WTC11 (cell line): Measurements from ENCODE around the gene KCNA2. TPM values are rescaled to one million over a fixed set of nuclear protein-coding genes. Genes with fewer than 3 reads are reported as not detected.

Experiments used
- ATAC-seq: fragments of 200-7000 bp; cut with Tn5 transposase; 2 replicates; pipeline ENCODE4 v1.10.0; 2021; ENCODE audit warnings: mild to moderate bottlenecking, moderate library complexity
- CTCF ChIA-PET: fragments of 300-600 bp; sonication (Branson Sonifier 250); formaldehyde crosslinking; loops from one replicate; lab custom pipeline; 2021; ENCODE audit warnings: antibody characterized with exemption; lab: Charles Lee
- POLR2A ChIA-PET: fragments of 350-600 bp; sonication (Branson Sonifier 250); formaldehyde crosslinking; loops from one replicate; lab custom pipeline; 2021; ENCODE audit warnings: antibody characterized with exemption; lab: Charles Lee
- DNase-seq: peaks from one replicate; pipeline ENCODE4 v3.0.0; 2021; ENCODE audit warnings: low spot score
- H3K27ac Mint-ChIP-seq: 2 replicates; pipeline ENCODE4 v1.8.0; 2021; ENCODE audit warnings: mixed read lengths
- H3K27me3 Mint-ChIP-seq: 2 replicates; pipeline ENCODE4 v1.8.0; 2021; ENCODE audit warnings: low read depth, mild to moderate bottlenecking, moderate library complexity, mixed read lengths
- H3K36me3 Mint-ChIP-seq: 2 replicates; pipeline ENCODE4 v1.8.0; 2021; ENCODE audit warnings: mixed read lengths
- H3K4me1 Mint-ChIP-seq: 2 replicates; pipeline ENCODE4 v1.8.0; 2022; ENCODE audit warnings: mixed read lengths
- H3K4me3 Mint-ChIP-seq: 2 replicates; pipeline ENCODE4 v1.8.0; 2021; ENCODE audit warnings: mild to moderate bottlenecking, moderate library complexity, mixed read lengths
- H3K9me3 Mint-ChIP-seq: 2 replicates; pipeline ENCODE4 v1.8.0; 2021; ENCODE audit warnings: mixed read lengths
- ATF6 ChIP-seq: sonication (generic); formaldehyde crosslinking; IDR thresholded peaks from 2 replicates; pipeline ENCODE4 v1.8.1; 2023; ENCODE audit warnings: mild to moderate bottlenecking, missing genetic modification reagents
- CBFB ChIP-seq: sonication (generic); formaldehyde crosslinking; IDR thresholded peaks from 2 replicates; pipeline ENCODE4 v1.8.1; 2022; ENCODE audit warnings: mild to moderate bottlenecking, low read depth, missing genetic modification reagents
- ELF4 ChIP-seq: sonication (generic); formaldehyde crosslinking; IDR thresholded peaks from 2 replicates; pipeline ENCODE4 v1.8.1; 2022; ENCODE audit warnings: low read depth, mild to moderate bottlenecking, moderate library complexity, missing genetic modification reagents
- ESRRA ChIP-seq: sonication (generic); formaldehyde crosslinking; IDR thresholded peaks from 2 replicates; pipeline ENCODE4 v1.8.1; 2022; ENCODE audit warnings: mild to moderate bottlenecking, missing genetic modification reagents, borderline replicate concordance
- ETV6 ChIP-seq: sonication (generic); formaldehyde crosslinking; IDR thresholded peaks from 2 replicates; pipeline ENCODE4 v1.8.1; 2022; ENCODE audit warnings: mild to moderate bottlenecking, missing genetic modification reagents
- GABPB1 ChIP-seq: sonication (generic); formaldehyde crosslinking; IDR thresholded peaks from 2 replicates; pipeline ENCODE4 v1.8.1; 2023; ENCODE audit warnings: mild to moderate bottlenecking, missing genetic modification reagents
- GTF2I ChIP-seq: fragments of 250-450 bp; sonication (Bioruptor Pico); conservative IDR thresholded peaks from 2 replicates; pipeline ENCODE4 v1.4.0; 2021; ENCODE audit warnings: mild to moderate bottlenecking
- JAZF1 ChIP-seq: fragments of 250-450 bp; sonication (Bioruptor Pico); IDR thresholded peaks from 2 replicates; pipeline ENCODE4 v1.9.0; 2021; ENCODE audit warnings: moderate library complexity, mild to moderate bottlenecking, inconsistent platforms
- MYBL2 ChIP-seq: sonication (generic); formaldehyde crosslinking; IDR thresholded peaks from 2 replicates; pipeline ENCODE4 v1.8.1; 2023; ENCODE audit warnings: mild to moderate bottlenecking, moderate library complexity, missing genetic modification reagents
- NR1H2 ChIP-seq: sonication (generic); formaldehyde crosslinking; IDR thresholded peaks from 2 replicates; pipeline ENCODE4 v1.9.0; 2021; ENCODE audit warnings: mild to moderate bottlenecking, moderate library complexity, missing genetic modification reagents
- NR2C2 ChIP-seq: sonication (generic); formaldehyde crosslinking; IDR thresholded peaks from 2 replicates; pipeline ENCODE4 v1.8.0; 2022; ENCODE audit warnings: mild to moderate bottlenecking, missing genetic modification reagents
- PRRX2 ChIP-seq: fragments of 250-450 bp; sonication (Bioruptor Pico); IDR thresholded peaks from 2 replicates; pipeline ENCODE4 v1.8.0; 2021; ENCODE audit warnings: mild to moderate bottlenecking
- TEAD1 ChIP-seq: sonication (generic); formaldehyde crosslinking; IDR thresholded peaks from 2 replicates; pipeline ENCODE4 v1.8.0; 2022; ENCODE audit warnings: mild to moderate bottlenecking, missing genetic modification reagents
- USF1 ChIP-seq: sonication (generic); formaldehyde crosslinking; IDR thresholded peaks from 2 replicates; pipeline ENCODE4 v1.8.0; 2022; ENCODE audit warnings: mild to moderate bottlenecking, missing genetic modification reagents
- ZNF121 ChIP-seq: sonication (generic); formaldehyde crosslinking; IDR thresholded peaks from 2 replicates; pipeline ENCODE4 v1.8.0; 2023; ENCODE audit warnings: missing genetic modification reagents
- total RNA-seq: library from RNA; stranded (reverse); gene quantifications from 3 replicates; pipeline ENCODE4 v1.2.3, GENCODE V29; 2021
- TF ChIP-seq, protein P1 (sequence below): sonication (generic); formaldehyde crosslinking; IDR thresholded peaks from 2 replicates; pipeline ENCODE4 v1.8.1; 2023; ENCODE audit warnings: mild to moderate bottlenecking, missing genetic modification reagents, moderate library complexity
- TF ChIP-seq, protein P2 (sequence below): fragments of 250-450 bp; sonication (Bioruptor Pico); IDR thresholded peaks from 2 replicates; pipeline ENCODE4 v1.9.0; 2021; ENCODE audit warnings: mild to moderate bottlenecking

Gene KCNA2
- total RNA-seq, 1 experiment from 2014 or later, result 0.50 TPM

DNA sequence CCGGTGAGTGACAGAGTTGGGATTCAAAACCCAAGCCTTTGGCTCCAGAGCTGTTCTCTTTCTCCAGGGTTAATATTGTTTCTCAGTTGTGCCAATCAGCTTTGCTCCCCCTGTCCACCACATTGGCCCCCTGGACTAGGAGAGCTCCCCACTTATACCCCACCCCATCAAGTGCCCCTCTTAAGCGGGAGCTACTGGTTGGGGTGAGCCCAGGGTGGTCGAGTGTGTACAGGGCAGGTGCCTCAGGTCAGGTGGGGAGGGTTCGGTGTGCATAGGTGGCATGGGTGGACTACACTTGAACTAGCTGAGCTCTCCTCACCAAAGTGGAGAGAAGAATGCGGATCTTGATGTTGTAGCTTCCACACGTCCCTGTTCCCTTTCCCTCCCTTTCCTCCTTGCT lies 14.2 kb downstream of the KCNA2 start (continued):
- TF ChIP-seq, protein P1, sequence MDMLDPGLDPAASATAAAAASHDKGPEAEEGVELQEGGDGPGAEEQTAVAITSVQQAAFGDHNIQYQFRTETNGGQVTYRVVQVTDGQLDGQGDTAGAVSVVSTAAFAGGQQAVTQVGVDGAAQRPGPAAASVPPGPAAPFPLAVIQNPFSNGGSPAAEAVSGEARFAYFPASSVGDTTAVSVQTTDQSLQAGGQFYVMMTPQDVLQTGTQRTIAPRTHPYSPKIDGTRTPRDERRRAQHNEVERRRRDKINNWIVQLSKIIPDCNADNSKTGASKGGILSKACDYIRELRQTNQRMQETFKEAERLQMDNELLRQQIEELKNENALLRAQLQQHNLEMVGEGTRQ (CRISPR knock-in tag), result no peak
- TF ChIP-seq ZNF121 (CRISPR knock-in tag) (no peak), GABPB1 (no peak), MYBL2 (CRISPR knock-in tag) (no peak)

GRCh38 chr1:110588991-110589390 lies 17.2 kb downstream of the KCNA2 start:
- no peak for DNase-seq
- ChIA-PET CTCF (interaction anchor here (0.9 to 2.3 kb wide), 2 partner anchors 34 to 65 kb away, joined by 4 to 6 read pairs; no protein-coding TSS in a partner anchor), POLR2A (interaction anchor here (0.7 kb wide), 1 partner anchor 354 kb away, joined by 5 read pairs; no protein-coding TSS in a partner anchor)
- no peaks in the 10 kb centered on the region for H3K9me3 Mint-ChIP-seq
- H3K4me3 Mint-ChIP-seq, result no peak overlapping the region
- H3K36me3 Mint-ChIP-seq, result no peaks in the 10 kb centered on the region
- no peaks in the 10 kb centered on the region for H3K4me1 Mint-ChIP-seq
- no peak for TF ChIP-seq PRRX2 (CRISPR knock-in tag)
- TF ChIP-seq, protein P2, sequence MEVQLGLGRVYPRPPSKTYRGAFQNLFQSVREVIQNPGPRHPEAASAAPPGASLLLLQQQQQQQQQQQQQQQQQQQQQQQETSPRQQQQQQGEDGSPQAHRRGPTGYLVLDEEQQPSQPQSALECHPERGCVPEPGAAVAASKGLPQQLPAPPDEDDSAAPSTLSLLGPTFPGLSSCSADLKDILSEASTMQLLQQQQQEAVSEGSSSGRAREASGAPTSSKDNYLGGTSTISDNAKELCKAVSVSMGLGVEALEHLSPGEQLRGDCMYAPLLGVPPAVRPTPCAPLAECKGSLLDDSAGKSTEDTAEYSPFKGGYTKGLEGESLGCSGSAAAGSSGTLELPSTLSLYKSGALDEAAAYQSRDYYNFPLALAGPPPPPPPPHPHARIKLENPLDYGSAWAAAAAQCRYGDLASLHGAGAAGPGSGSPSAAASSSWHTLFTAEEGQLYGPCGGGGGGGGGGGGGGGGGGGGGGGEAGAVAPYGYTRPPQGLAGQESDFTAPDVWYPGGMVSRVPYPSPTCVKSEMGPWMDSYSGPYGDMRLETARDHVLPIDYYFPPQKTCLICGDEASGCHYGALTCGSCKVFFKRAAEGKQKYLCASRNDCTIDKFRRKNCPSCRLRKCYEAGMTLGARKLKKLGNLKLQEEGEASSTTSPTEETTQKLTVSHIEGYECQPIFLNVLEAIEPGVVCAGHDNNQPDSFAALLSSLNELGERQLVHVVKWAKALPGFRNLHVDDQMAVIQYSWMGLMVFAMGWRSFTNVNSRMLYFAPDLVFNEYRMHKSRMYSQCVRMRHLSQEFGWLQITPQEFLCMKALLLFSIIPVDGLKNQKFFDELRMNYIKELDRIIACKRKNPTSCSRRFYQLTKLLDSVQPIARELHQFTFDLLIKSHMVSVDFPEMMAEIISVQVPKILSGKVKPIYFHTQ (CRISPR knock-in tag), result no peak
- TF ChIP-seq ESRRA (CRISPR knock-in tag), result no peak
- no peak for TF ChIP-seq CBFB (CRISPR knock-in tag)
- TF ChIP-seq NR2C2, result no peak
- TF ChIP-seq NR1H2 (CRISPR knock-in tag), result no peak
- TF ChIP-seq ATF6 (CRISPR knock-in tag), result no peak
- no peak for ATAC-seq
- H3K27ac Mint-ChIP-seq, result no peak overlapping the region
- H3K27me3 Mint-ChIP-seq, result peaks cover 19% of the 10 kb centered on the region

DNA sequence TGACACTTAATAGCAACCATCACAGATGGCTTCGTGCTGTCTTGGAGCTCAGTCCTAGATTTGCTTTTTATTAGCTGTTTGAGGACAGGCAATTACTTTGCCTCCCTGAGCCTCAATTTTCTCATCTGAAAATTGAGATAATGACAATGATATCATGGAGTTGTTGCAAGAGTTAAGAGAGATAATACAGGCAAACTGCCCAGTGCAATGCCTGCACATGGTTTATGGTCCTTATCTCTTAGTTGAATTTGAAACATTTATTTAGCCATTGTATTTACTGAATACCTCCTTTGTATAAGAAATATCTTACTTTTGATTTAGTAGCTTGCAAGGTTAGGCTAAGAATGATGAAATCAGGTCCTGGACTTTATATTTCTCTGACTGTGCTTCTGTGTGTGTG lies 17.7 kb downstream of the KCNA2 start:
- Mint-ChIP-seq H3K9me3 (no peaks in the 10 kb centered on the region), H3K36me3 (no peaks in the 10 kb centered on the region), H3K4me1 (no peaks in the 10 kb centered on the region), H3K27ac (no peak overlapping the region), H3K27me3 (peaks cover 19% of the 10 kb centered on the region), H3K4me3 (no peak overlapping the region)
- no peak for TF ChIP-seq GTF2I (CRISPR knock-in tag)
- no peak for TF ChIP-seq TEAD1 (CRISPR knock-in tag)
- TF ChIP-seq ETV6, result no peak
- no peak for TF ChIP-seq USF1 (CRISPR knock-in tag)
- POLR2A ChIA-PET, result no interaction called here
- no peak for DNase-seq
- ATAC-seq, result no peak
- CTCF ChIA-PET, result no interaction called here

DNA sequence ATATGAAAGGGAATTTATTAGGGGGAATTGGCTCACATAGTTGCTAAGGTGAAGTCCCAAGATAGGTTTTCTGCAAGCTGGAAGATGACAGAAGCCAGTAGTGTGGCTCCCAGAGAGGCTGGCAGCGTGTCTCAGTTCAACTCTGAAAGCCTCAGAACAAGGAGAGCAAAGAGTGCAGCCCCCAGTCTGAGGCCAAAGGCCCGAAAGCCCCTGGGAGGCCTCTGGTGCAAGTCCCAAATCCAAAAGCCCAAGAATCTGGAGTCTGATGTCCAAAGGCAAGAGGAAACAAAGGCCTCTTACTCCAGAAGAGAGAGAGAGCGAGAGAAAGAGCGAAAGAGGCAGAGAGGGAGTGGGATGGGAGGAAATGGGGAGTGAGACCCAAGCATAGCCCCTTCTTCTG lies 18.3 kb downstream of the KCNA2 start:
- Mint-ChIP-seq H3K4me1 (no peaks in the 10 kb centered on the region), H3K36me3 (no peaks in the 10 kb centered on the region), H3K27me3 (peaks cover 21% of the 10 kb centered on the region), H3K9me3 (no peaks in the 10 kb centered on the region), H3K27ac (no peak overlapping the region), H3K4me3 (no peak overlapping the region)
- ATAC-seq, result no peak
- POLR2A ChIA-PET, result no interaction called here
- CTCF ChIA-PET, result no interaction called here
- DNase-seq, result no peak
- TF ChIP-seq PRRX2 (CRISPR knock-in tag), result no peak
- TF ChIP-seq ELF4 (CRISPR knock-in tag), result no peak
- TF ChIP-seq JAZF1 (CRISPR knock-in tag), result no peak
- no peak for TF ChIP-seq ZNF121 (CRISPR knock-in tag)
